CD1c-positive myeloid dendritic cell (primary cell): ENCODE data around the gene RBM41.
"Not testable (repeated sequence)": the region's sequence is repeated elsewhere in the genome, so short reads cannot be mapped to it uniquely, and the experiment has no call there.

ENCODE experiments used
- DNase-seq: peaks from one replicate; pipeline ENCODE4 v3.0.0-alpha.2; 2016; ENCODE audit errors: extremely low spot score

Gene RBM41

GRCh38 chrX:107118322-107119147 is at the start of gene RBM41:
Gene RBM41, minus strand, starts transcription at chrX:107118822. Its CDS starts 49 bp downstream, at chrX:107118773.
- DNase-seq, result peak; percentile 63

GRCh38 chrX:107168257-107168656 is 49.6 kb upstream of the RBM41 start:
- DNase-seq, result no peak

- no peak for DNase-seq
Observed at GRCh38 chrX:107167163-107167921, 48.7 kb upstream of the RBM41 start.

- not testable (repeated sequence) for DNase-seq
Observed at GRCh38 chrX:107157618-107158017, 39.0 kb upstream of the RBM41 start.

- DNase-seq, result not testable (repeated sequence)
Observed at GRCh38 chrX:107155621-107156430, 37.2 kb upstream of the RBM41 start.

DNA sequence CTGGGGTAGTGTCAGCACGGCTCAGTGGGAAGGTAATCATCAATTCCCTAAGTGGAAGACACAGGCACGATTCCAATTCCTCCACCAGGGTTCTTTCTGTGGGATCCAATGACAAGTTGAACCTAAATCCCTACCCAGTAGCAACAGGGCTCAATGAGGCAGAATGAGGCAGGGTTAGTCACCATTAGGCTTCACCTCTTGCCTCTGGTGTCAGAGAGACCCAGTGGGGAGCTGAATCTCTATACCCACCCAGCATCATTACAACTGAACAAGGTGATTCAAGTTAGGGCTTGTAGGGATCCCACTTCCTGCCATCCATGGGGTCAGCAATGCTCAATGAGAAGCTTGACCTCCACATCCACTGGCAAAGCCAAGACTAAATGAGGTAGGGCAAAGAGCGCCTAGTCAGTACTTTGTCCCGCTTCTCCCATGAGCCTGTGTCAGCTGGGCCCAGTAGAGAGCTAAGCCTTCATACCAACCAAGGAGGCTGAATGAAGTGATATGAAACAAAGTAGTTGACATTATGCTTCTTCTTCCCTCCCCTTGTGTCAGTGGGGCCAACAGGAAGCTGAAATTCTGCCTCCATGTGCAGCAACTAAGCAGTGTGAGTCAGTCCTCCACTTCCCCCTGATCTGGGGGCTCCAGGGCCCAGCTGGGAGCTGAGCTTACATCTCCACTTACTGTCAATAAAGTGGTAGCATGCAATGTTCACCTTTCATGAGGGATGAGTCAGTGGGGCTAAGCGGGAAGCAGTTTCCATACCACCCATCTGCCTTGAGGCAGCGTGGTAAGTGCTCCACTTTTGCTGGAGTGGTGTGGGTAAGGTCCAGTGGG is 36.4 kb upstream of the RBM41 start:
- peak; percentile 3 for DNase-seq

- no peak for DNase-seq
Observed at GRCh38 chrX:107153005-107153404, 34.4 kb upstream of the RBM41 start.

GRCh38 chrX:107146670-107147069 is 28.0 kb upstream of the RBM41 start:
- peak; percentile 1 for DNase-seq

DNA sequence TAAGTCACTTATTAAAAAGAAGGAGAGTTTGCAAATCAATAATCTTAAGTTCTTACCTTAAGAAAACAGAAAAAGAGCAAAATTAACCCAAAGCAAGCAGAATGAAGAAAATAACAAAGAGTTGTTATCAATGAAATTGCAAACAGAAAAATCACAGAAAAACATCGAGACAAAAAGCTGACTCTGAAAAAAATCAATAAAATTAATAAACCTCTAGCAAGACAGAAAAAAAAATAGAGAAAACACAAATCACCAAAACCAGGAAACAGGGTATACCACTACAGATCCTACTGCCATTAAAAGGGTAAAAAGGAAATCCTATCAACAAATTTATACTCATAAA is 17.3 kb upstream of the RBM41 start:
- no peak for DNase-seq

DNA sequence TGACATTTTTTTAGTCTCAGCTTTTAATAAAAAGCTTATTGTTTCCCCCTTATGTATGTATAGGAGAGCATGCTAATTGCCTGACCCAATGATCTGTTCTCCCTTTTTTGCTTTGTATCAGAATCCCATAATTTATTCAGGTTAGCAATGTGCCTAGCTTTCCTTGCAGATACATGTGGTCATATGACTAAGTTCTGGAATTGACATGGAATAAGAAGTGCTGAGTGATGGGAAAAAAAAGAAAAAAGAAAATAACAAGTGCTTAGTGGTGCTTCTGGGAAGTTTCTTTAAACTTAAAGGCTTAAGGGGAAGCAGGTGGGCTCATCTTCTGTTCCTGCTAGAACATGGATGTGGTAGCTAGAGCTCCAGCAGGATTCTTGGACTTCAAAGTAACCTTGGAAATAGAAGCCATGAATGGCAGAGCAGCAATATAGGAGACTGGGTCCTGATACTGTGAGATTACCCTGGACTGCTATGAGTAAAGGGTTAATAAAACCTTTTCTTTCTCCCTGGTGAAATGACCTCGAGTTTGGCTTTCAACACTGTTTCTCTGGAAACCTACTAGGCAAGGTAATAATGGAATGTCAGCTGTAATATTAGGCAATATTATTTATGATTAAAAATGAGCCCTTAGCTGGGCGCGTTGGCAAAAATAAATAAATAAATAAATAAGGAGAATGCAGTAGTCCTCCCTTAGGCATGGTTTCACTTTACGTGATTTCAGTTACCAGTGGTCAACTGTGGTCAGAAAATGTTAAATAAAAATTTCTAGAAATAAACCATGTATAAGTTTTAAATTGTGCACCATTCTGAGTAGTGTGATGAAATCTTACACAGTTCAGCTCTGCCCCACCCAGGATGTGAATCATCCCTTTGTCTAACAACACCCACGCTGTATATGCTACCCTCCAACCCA is 16.7 kb upstream of the RBM41 start:
- peak; percentile 5 for DNase-seq

- DNase-seq, result no peak
Observed at GRCh38 chrX:107123750-107124149, 5.1 kb upstream of the RBM41 start.

DNA sequence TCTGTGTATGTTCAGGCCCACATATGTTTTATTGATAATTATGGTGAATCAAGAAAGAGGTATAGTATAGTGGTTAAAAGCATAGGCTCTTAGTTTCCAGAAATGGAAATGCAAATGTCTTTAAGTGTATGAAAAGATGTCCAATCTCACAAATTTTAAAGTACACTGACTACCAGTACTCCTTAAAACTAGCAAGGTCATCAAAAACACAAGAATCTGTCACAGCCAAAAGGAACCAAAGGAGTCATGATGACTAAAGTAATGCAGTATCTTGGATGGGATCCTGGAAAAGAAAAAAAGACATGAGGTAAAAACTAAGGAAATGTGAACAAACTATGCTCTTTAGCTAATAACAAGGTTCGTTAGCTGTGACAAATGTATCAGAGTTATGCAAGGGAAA is 661 bp upstream of the RBM41 start:
- DNase-seq, result no peak

GRCh38 chrX:107117993-107118321 is 665 bp downstream of the RBM41 start:
- DNase-seq, result peak; percentile 5

- DNase-seq, result no peak
Observed at GRCh38 chrX:107107459-107107858, 11.2 kb downstream of the RBM41 start.

GRCh38 chrX:107102980-107103379 is 15.6 kb downstream of the RBM41 start:
- no peak for DNase-seq

GRCh38 chrX:107076158-107076557 is 42.5 kb downstream of the RBM41 start:
- DNase-seq, result no peak

DNA sequence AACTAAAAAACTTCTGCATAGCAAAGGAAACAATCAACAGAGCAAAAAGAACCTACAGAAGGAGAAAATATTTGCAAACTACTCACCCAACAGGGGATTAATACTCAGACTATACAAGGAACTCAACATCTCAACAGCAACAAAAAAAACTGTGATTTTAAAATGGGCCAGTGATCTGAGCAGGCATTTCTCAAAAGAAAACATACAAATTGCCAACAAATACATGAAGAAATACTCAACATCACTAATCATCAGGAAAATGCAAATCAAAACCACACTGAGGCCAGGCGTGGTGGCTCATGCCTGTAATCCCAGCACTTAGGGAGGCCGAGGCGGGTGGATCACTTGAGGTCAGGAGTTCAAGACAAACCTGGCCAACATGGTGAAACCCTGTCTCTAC is 60.9 kb downstream of the RBM41 start:
- DNase-seq, result not testable (repeated sequence)

GRCh38 chrX:107054978-107055377 is 63.6 kb downstream of the RBM41 start:
- DNase-seq, result no peak

- no peak for DNase-seq
Observed at GRCh38 chrX:107050195-107050709, 68.4 kb downstream of the RBM41 start.

- DNase-seq, result no peak
Observed at GRCh38 chrX:107047622-107048021, 71.0 kb downstream of the RBM41 start.
